Caco-2 (cell line): Measurements from ENCODE around the gene NDRG3. TPM values are rescaled to one million over a fixed set of nuclear protein-coding genes. Genes with fewer than 3 reads are reported as not detected.
A peak's percentile ranks its signal among the peaks of the same experiment; 100 is the strongest.

Source experiments
- BruUV-seq: library from RNA; stranded (reverse); fragments of 400-500 nt; replicated peaks from 2 replicates; lab custom pipeline; 2021; lab: Mats Ljungman, UMichigan
- CTCF ChIA-PET: fragments of 300-600 bp; sonication (Branson Sonifier 250); formaldehyde crosslinking; loops from one replicate; lab custom pipeline; 2022; ENCODE audit warnings: antibody characterized with exemption; lab: Charles Lee
- POLR2A ChIA-PET: fragments of 300-600 bp; sonication (Branson Sonifier 250); formaldehyde crosslinking; loops from one replicate; lab custom pipeline; 2022; ENCODE audit warnings: antibody characterized with exemption; lab: Charles Lee
- DNase-seq, 2 experiments: peaks; one replicate each; pipeline versions ENCODE4 v3.0.0 to v3.0.0-alpha.2; 2020 to 2022
- H3K27me3 ChIP-seq: replicated peaks from 2 replicates; pipeline ENCODE4 v1.6.0; 2011; ENCODE audit warnings: low read length; ENCODE audit not compliant: control insufficient read depth, insufficient read depth
- H3K36me3 ChIP-seq: 2 replicates; pipeline ENCODE4 v1.5.1; 2011; ENCODE audit warnings: low read length; ENCODE audit not compliant: control insufficient read depth, insufficient read depth
- H3K4me1 ChIP-seq: fragments of 250-450 bp; sonication (Bioruptor Pico); 2 replicates; pipeline ENCODE4 v1.5.1; 2020; ENCODE audit warnings: mild to moderate bottlenecking
- H3K4me3 ChIP-seq: 2 replicates; pipeline ENCODE4 v1.5.1; 2011; ENCODE audit warnings: low read depth, mild to moderate bottlenecking, control low read depth, low read length
- H3K9me3 ChIP-seq: fragments of 250-450 bp; sonication (Bioruptor Pico); 2 replicates; pipeline ENCODE4 v1.5.1; 2020; ENCODE audit warnings: mild to moderate bottlenecking, moderate library complexity
- H3K27ac Mint-ChIP-seq: one replicate; pipeline ENCODE4 v1.8.0; 2022; ENCODE audit warnings: mixed read lengths; ENCODE audit not compliant: unreplicated experiment
- H3K27me3 Mint-ChIP-seq: one replicate; pipeline ENCODE4 v1.8.0; 2022; ENCODE audit warnings: mixed read lengths; ENCODE audit not compliant: insufficient read depth, unreplicated experiment
- H3K36me3 Mint-ChIP-seq: one replicate; pipeline ENCODE4 v1.8.0; 2022; ENCODE audit warnings: mild to moderate bottlenecking, mixed read lengths; ENCODE audit not compliant: insufficient read depth, unreplicated experiment
- H3K4me1 Mint-ChIP-seq: one replicate; pipeline ENCODE4 v1.8.0; 2022; ENCODE audit warnings: low read depth, mixed read lengths; ENCODE audit not compliant: unreplicated experiment
- H3K4me3 Mint-ChIP-seq: one replicate; pipeline ENCODE4 v1.8.0; 2022; ENCODE audit warnings: mild to moderate bottlenecking, moderate library complexity, mixed read lengths; ENCODE audit not compliant: unreplicated experiment
- H3K9me3 Mint-ChIP-seq: one replicate; pipeline ENCODE4 v1.8.0; 2022; ENCODE audit warnings: mixed read lengths; ENCODE audit not compliant: unreplicated experiment
- CTCF ChIP-seq, 2 experiments: fragments of 200-600 bp in 1 of 2; IDR thresholded peaks; 1 replicate in 1 of 2; 2 replicates in 1 of 2; pipeline versions ENCODE4 v1.5.1 to v1.8.0; 2011 to 2022; ENCODE audit warnings: antibody characterized with exemption in 1 of 2, control low read depth in 1 of 2, inconsistent platforms in 1 of 2, low read depth in 1 of 2, low read length in 1 of 2, mild to moderate bottlenecking in 1 of 2, moderate library complexity in 1 of 2; ENCODE audit not compliant: insufficient read depth in 1 of 2, severe bottlenecking in 1 of 2, unreplicated experiment in 1 of 2
- intact Hi-C: fragments of 100-400 bp; cut with micrococcal nuclease; formaldehyde crosslinking; loops from one replicate; pipeline ENCODE4 v1.10.0; 2022; ENCODE audit not compliant: unreplicated experiment
- total RNA-seq: library from RNA; stranded (reverse); gene quantifications from 2 replicates; pipeline ENCODE4 v1.2.3, GENCODE V29; 2022

Gene NDRG3
- total RNA-seq, 1 experiment from 2014 or later = 41.5 TPM

GRCh38 chr20:36745234-36745926 lies 510 bp downstream of the NDRG3 start:
- Mint-ChIP-seq H3K27ac (peak overlapping the region; percentile 64), H3K4me1 (peaks cover 21% of the 10 kb centered on the region), H3K36me3 (peaks cover 14% of the 10 kb centered on the region), H3K9me3 (no peaks in the 10 kb centered on the region), H3K27me3 (no peaks in the 10 kb centered on the region), H3K4me3 (peak overlapping the region; percentile 86)
- ChIA-PET CTCF (interaction anchor here (0.6 to 3.2 kb wide), 19 partner anchors 9 to 157 kb away, joined by 3 to 22 read pairs (median 4); partner anchors contain the start of genes DSN1 and RAB5IF), POLR2A (interaction anchor here (0.6 to 1.8 kb wide), 5 partner anchors 10 to 139 kb away, joined by 4 to 20 read pairs (median 6); partner anchors contain the start of genes DSN1 and RAB5IF)
- H3K4me1 ChIP-seq = peaks cover 12% of the 10 kb centered on the region
- peak in 1 of 2 experiments; percentile 68 for DNase-seq
- H3K4me3 ChIP-seq = peak overlapping the region; percentile 91
- no peaks in the 10 kb centered on the region for H3K36me3 ChIP-seq
- no peaks in the 10 kb centered on the region for H3K27me3 ChIP-seq
- no peak for TF ChIP-seq CTCF (IDR thresholded peaks at IDR 0.05; ENCODE audit: insufficient read depth in 1 of 2, low read depth in 1 of 2, low read length in 1 of 2, severe bottlenecking in 1 of 2, unreplicated experiment in 1 of 2)
- H3K9me3 ChIP-seq = no peaks in the 10 kb centered on the region
- BruUV-seq = no TSS peak
- intact Hi-C loops = no loop called here

- no TSS peak for BruUV-seq
- Mint-ChIP-seq H3K9me3 (no peaks in the 10 kb centered on the region), H3K27me3 (no peaks in the 10 kb centered on the region), H3K36me3 (peaks cover 9% of the 10 kb centered on the region), H3K4me1 (peaks cover 21% of the 10 kb centered on the region), H3K4me3 (peak overlapping the region; percentile 86), H3K27ac (no peak overlapping the region)
- peak; percentile 31 to 48 for DNase-seq
- POLR2A ChIA-PET = interaction anchor here (0.6 to 1.4 kb wide), 3 partner anchors 10 to 137 kb away, joined by 6 to 8 read pairs (median 7); partner anchors contain the start of gene DSN1
- CTCF ChIA-PET = interaction anchor here (0.6 to 3.2 kb wide), 10 partner anchors 10 to 156 kb away, joined by 3 to 22 read pairs (median 4); partner anchors contain the start of genes DSN1 and RAB5IF
- H3K4me1 ChIP-seq = peaks cover 12% of the 10 kb centered on the region
- TF ChIP-seq CTCF (IDR thresholded peaks at IDR 0.05; ENCODE audit: insufficient read depth in 1 of 2, low read depth in 1 of 2, low read length in 1 of 2, severe bottlenecking in 1 of 2, unreplicated experiment in 1 of 2) = no peak
- no peaks in the 10 kb centered on the region for H3K9me3 ChIP-seq
- intact Hi-C loops = no loop called here
- H3K4me3 ChIP-seq = peak overlapping the region; percentile 91
- H3K27me3 ChIP-seq = no peaks in the 10 kb centered on the region
- H3K36me3 ChIP-seq = no peaks in the 10 kb centered on the region
Measured at GRCh38 chr20:36744764-36745191, 1.1 kb downstream of the NDRG3 start.

GRCh38 chr20:36744243-36744642 lies 1.6 kb downstream of the NDRG3 start:
- Histone ChIP-seq H3K4me1 (peaks cover 12% of the 10 kb centered on the region), H3K9me3 (no peaks in the 10 kb centered on the region), H3K27me3 (no peaks in the 10 kb centered on the region), H3K4me3 (no peak overlapping the region), H3K36me3 (no peaks in the 10 kb centered on the region)
- no peak for TF ChIP-seq CTCF (IDR thresholded peaks at IDR 0.05; ENCODE audit: insufficient read depth in 1 of 2, low read depth in 1 of 2, low read length in 1 of 2, severe bottlenecking in 1 of 2, unreplicated experiment in 1 of 2)
- POLR2A ChIA-PET = interaction anchor here (1.4 kb wide), 2 partner anchors 11 to 29 kb away, joined by 7 to 8 read pairs; partner anchors contain the start of gene DSN1
- H3K9me3 Mint-ChIP-seq = no peaks in the 10 kb centered on the region
- TSS peak; percentile 52 for BruUV-seq
- DNase-seq = peak in 1 of 2 experiments; percentile 17
- H3K27me3 Mint-ChIP-seq = no peaks in the 10 kb centered on the region
- CTCF ChIA-PET = interaction anchor here (0.6 to 3.2 kb wide), 5 partner anchors 11 to 1573 kb away, joined by 4 to 22 read pairs (median 6); partner anchors contain the start of genes DSN1 and RAB5IF
- no peak overlapping the region for H3K27ac Mint-ChIP-seq
- peak overlapping the region; percentile 86 for H3K4me3 Mint-ChIP-seq
- intact Hi-C loops = no loop called here
- H3K36me3 Mint-ChIP-seq = peaks cover 4% of the 10 kb centered on the region
- H3K4me1 Mint-ChIP-seq = peaks cover 21% of the 10 kb centered on the region
